Stomach (tissue), 9 donors: ENCODE results near the gene ORM1. TPM values are rescaled to one million over a fixed set of nuclear protein-coding genes. Genes with fewer than 3 reads are reported as not detected.

Experiments used
- DNase-seq, 2 donors: peaks; one replicate each; pipeline versions ENCODE4 v3.0.0 to v3.0.0-alpha.2; 2013 to 2019
- H3K27ac ChIP-seq, 5 donors: fragments of 200-600 bp in 4 of 5; sonication (generic) in 4 of 5; one replicate each; pipeline ENCODE4 v1.5.1; 2013 to 2019; ENCODE audit warnings: mild to moderate bottlenecking in 1 of 5, moderate library complexity in 1 of 5
- H3K27me3 ChIP-seq, 3 donors: fragments of 200-600 bp; sonication (generic); one replicate each; pipeline ENCODE4 v1.5.1; 2017 to 2019; ENCODE audit warnings: mixed run types in 1 of 3
- H3K36me3 ChIP-seq, 4 donors: fragments of 200-600 bp; sonication (generic); 1 replicate in 3 of 4; 2 replicates in 1 of 4; pipeline ENCODE4 v1.5.1; 2016 to 2019
- H3K4me1 ChIP-seq, 4 donors: fragments of 200-600 bp; sonication (generic); one replicate each; pipeline ENCODE4 v1.5.1; 2016 to 2019
- H3K4me3 ChIP-seq, 4 donors: fragments of 200-600 bp; sonication (generic) in 3 of 4; one replicate each; pipeline ENCODE4 v1.5.1; 2016 to 2019; ENCODE audit warnings: mild to moderate bottlenecking in 1 of 4
- H3K9me3 ChIP-seq, 4 donors: fragments of 200-600 bp; sonication (generic); one replicate each; pipeline ENCODE4 v1.5.1; 2016 to 2019
- EP300 ChIP-seq: sonication (generic); formaldehyde crosslinking; IDR thresholded peaks from one replicate; pipeline ENCODE4 v1.6.1; 2017; ENCODE audit warnings: antibody characterized with exemption
- POLR2A ChIP-seq, 4 donors: fragments of 450-650 bp; IDR thresholded peaks; one replicate each; pipeline ENCODE4 v1.6.1; 2016; ENCODE audit warnings: antibody characterized with exemption in 4 of 4, control low read depth in 2 of 4, mild to moderate bottlenecking in 1 of 4, moderate library complexity in 1 of 4
- POLR2AphosphoS5 ChIP-seq, 3 donors: sonication (generic); formaldehyde crosslinking; IDR thresholded peaks; one replicate each; pipeline ENCODE4 v1.6.1; 2016; ENCODE audit warnings: antibody characterized with exemption in 3 of 3
- WGBS, 5 donors: extraction: QIAGEN DNeasy Blood & Tissue Kit in 3 of 5; methylation state at CpG; one replicate each; pipeline versions ENCODE4 v1.1.5 to v1.1.7; 2013 to 2018; 5-methylcytosine and 5-hydroxymethylcytosine counted together
- intact Hi-C: fragments of 100-400 bp; cut with DNase I; formaldehyde crosslinking; loops from one replicate; pipeline ENCODE4 v1.15.1; 2023; ENCODE audit warnings: low total_unique reads
- polyA plus RNA-seq, 3 donors: library from polyadenylated mRNA; stranded (reverse); fragments of 200-250 nt; gene quantifications; one replicate each; pipeline ENCODE4 v1.2.3, GENCODE V29; 2013
- total RNA-seq, 5 donors: library from RNA; depleted of rRNA; stranded (reverse); fragments of >200 nt; gene quantifications; one replicate each; pipeline versions ENCODE4 v1.1.0 to v1.2.3, GENCODE V29; 2014 to 2016
- TF ChIP-seq, protein P1 (sequence below), 7 experiments: fragments of 450-650 bp in 4 of 7; fragments of 200-600 bp in 3 of 7; sonication (generic) in 3 of 7; IDR thresholded peaks; one replicate each; pipeline ENCODE4 v1.5.1; 2016 to 2019; ENCODE audit warnings: antibody characterized with exemption in 7 of 7, control low read depth in 2 of 7, mild to moderate bottlenecking in 1 of 7
- donor health status: healthy with polysubstance abuse.
- donor health status: Bipolar disorder and iron deficiency.
- donor health status: healthy.

Gene ORM1
- total and polyA plus RNA-seq, 8 donors = 1.6 to 14.8 (median 2.9) TPM; not detected in 3

DNA sequence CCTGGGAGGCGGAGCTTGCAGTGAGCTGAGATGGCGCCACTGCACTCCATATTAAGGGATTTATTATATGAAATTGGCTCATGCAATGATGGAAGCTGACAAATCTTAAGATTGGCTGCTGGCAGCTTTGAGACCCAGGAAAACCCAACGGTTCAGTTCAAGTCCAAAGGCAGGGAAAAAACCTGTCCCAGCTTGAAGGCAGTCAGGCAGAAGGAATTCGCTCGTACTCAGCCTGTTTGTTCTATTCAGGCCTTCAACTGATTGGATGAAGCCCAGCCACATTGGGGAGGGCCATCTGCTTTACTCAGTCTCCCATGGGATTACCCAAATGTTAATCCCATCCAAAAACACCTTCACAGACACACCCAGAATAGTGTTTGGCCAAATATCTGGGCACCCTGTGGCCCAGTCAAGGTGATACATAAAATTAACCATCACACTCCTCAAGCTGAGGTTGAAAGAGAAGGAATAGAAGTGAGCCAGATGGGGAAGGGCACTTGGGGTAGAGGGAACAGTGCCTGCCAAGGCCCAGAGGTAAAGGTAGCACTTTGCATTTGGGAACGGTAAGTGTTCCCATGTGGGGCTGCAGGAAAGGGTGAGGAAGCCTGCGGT lies 8.5 kb upstream of the ORM1 start:
- DNase-seq = peak in 1 of 2 donors; percentile 11
- Histone ChIP-seq H3K36me3 (peaks cover 0 to 8% (median 4%) of the 10 kb centered on the region in 4 donors), H3K4me3 (no peak overlapping the region), H3K27ac (peak overlapping the region in 1 of 5 donors; percentile 42), H3K9me3 (no peaks in the 10 kb centered on the region), H3K4me1 (peaks cover 0 to 8% (median 2%) of the 10 kb centered on the region in 4 donors), H3K27me3 (no peaks in the 10 kb centered on the region)
- 81 to 90% (median 84%) methylated on average over 7 of the region's 7 CpGs for WGBS, 5 donors
- no peak for TF ChIP-seq POLR2AphosphoS5 (IDR thresholded peaks at IDR 0.05)
- TF ChIP-seq, protein P1, sequence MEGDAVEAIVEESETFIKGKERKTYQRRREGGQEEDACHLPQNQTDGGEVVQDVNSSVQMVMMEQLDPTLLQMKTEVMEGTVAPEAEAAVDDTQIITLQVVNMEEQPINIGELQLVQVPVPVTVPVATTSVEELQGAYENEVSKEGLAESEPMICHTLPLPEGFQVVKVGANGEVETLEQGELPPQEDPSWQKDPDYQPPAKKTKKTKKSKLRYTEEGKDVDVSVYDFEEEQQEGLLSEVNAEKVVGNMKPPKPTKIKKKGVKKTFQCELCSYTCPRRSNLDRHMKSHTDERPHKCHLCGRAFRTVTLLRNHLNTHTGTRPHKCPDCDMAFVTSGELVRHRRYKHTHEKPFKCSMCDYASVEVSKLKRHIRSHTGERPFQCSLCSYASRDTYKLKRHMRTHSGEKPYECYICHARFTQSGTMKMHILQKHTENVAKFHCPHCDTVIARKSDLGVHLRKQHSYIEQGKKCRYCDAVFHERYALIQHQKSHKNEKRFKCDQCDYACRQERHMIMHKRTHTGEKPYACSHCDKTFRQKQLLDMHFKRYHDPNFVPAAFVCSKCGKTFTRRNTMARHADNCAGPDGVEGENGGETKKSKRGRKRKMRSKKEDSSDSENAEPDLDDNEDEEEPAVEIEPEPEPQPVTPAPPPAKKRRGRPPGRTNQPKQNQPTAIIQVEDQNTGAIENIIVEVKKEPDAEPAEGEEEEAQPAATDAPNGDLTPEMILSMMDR (IDR thresholded peaks at IDR 0.05) = no peak
- no peak for TF ChIP-seq EP300
- TF ChIP-seq POLR2A (IDR thresholded peaks at IDR 0.05) = no peak
- intact Hi-C loops = no loop called here

- TF ChIP-seq POLR2AphosphoS5 (IDR thresholded peaks at IDR 0.05) = no peak
- no peak for TF ChIP-seq POLR2A (IDR thresholded peaks at IDR 0.05)
- TF ChIP-seq, protein P1 (IDR thresholded peaks at IDR 0.05) = no peak
- TF ChIP-seq EP300 = no peak
- DNase-seq = peak; percentile 11 to 51
- Histone ChIP-seq H3K9me3 (no peaks in the 10 kb centered on the region), H3K4me1 (peaks cover 0 to 8% (median 2%) of the 10 kb centered on the region in 4 donors), H3K4me3 (no peak overlapping the region), H3K27ac (peak overlapping the region in 1 of 5 donors; percentile 42), H3K27me3 (no peaks in the 10 kb centered on the region), H3K36me3 (peaks cover 0 to 8% (median 3%) of the 10 kb centered on the region in 4 donors)
- 72 to 89% (median 79%) methylated on average over 8 of the region's 8 CpGs for WGBS, 5 donors
- intact Hi-C loops = no loop called here
Observed at GRCh38 chr9:114314881-114315722, 7.8 kb upstream of the ORM1 start.

- WGBS, 5 donors = 78 to 92% (median 83%) methylated on average over 8 of the region's 8 CpGs
- H3K36me3 ChIP-seq = peaks cover 0 to 3% (median under 1%) of the 10 kb centered on the region in 4 donors
- intact Hi-C loops = no loop called here
- peaks cover 0 to 8% (median 2%) of the 10 kb centered on the region in 4 donors for H3K4me1 ChIP-seq
- H3K4me3 ChIP-seq = no peak overlapping the region
- peak in 1 of 2 donors; percentile 4 for DNase-seq
- no peak for TF ChIP-seq POLR2A (IDR thresholded peaks at IDR 0.05)
- TF ChIP-seq, protein P1 (IDR thresholded peaks at IDR 0.05) = no peak
- no peak for TF ChIP-seq POLR2AphosphoS5 (IDR thresholded peaks at IDR 0.05)
- no peak for TF ChIP-seq EP300
- no peak overlapping the region for H3K27ac ChIP-seq
- no peaks in the 10 kb centered on the region for H3K27me3 ChIP-seq
- no peaks in the 10 kb centered on the region for H3K9me3 ChIP-seq
Observed at GRCh38 chr9:114315723-114316363, 7.1 kb upstream of the ORM1 start.

- TF ChIP-seq POLR2A (IDR thresholded peaks at IDR 0.05) (no peak), POLR2AphosphoS5 (IDR thresholded peaks at IDR 0.05) (no peak), EP300 (no peak)
- TF ChIP-seq, protein P1 (IDR thresholded peaks at IDR 0.05) = no peak
- no peaks in the 10 kb centered on the region for H3K36me3 ChIP-seq
- no peaks in the 10 kb centered on the region for H3K27me3 ChIP-seq
- 68 to 74% (median 72%) methylated on average over 10 of the region's 10 CpGs for WGBS, 5 donors
- intact Hi-C loops = no loop called here
- DNase-seq = peak; percentile 11 to 18
- no peaks in the 10 kb centered on the region for H3K9me3 ChIP-seq
- peaks cover 0 to 8% (median 2%) of the 10 kb centered on the region in 4 donors for H3K4me1 ChIP-seq
- no peak overlapping the region for H3K27ac ChIP-seq
- H3K4me3 ChIP-seq = no peak overlapping the region
Observed at GRCh38 chr9:114316605-114317230, 6.2 kb upstream of the ORM1 start.
